Measurements from ENCODE around the gene ZNF639. TPM values are rescaled to one million over a fixed set of nuclear protein-coding genes. Genes with fewer than 3 reads are reported as not detected.

ZNF639 gene
- total RNA-seq, 1 donor from 2014 or later: 51.6 TPM

GRCh38 chr3:179321668-179322285 lies 1.1 kb upstream of the ZNF639 start:
- DNase-seq (ENCODE audit: low read depth) (peak; percentile 38), FAIRE-seq (no peak)
- peaks cover 2% of the 10 kb centered on the region for H3K36me3 ChIP-seq (ENCODE audit: control insufficient read depth, insufficient read depth, low read length)
- peak; percentile 42 for TF ChIP-seq CTCF (IDR thresholded peaks at IDR 0.05; ENCODE audit: insufficient read depth, low read length, severe bottlenecking)
- H3K27me3 ChIP-seq (ENCODE audit: control insufficient read depth, insufficient read depth, low read length): no peaks in the 10 kb centered on the region
- no peak overlapping the region for H3K4me3 ChIP-seq (ENCODE audit: low read depth, low read length)

- no peaks in the 10 kb centered on the region for H3K27me3 ChIP-seq (ENCODE audit: control insufficient read depth, insufficient read depth, low read length)
- TF ChIP-seq CTCF (IDR thresholded peaks at IDR 0.05; ENCODE audit: insufficient read depth, low read length, severe bottlenecking): no peak
- FAIRE-seq (no peak), DNase-seq (ENCODE audit: low read depth) (peak; percentile 41)
- peak overlapping the region; percentile 81 for H3K4me3 ChIP-seq (ENCODE audit: low read depth, low read length)
- H3K36me3 ChIP-seq (ENCODE audit: control insufficient read depth, insufficient read depth, low read length): peaks cover 2% of the 10 kb centered on the region
Measured at GRCh38 chr3:179323197-179324110, 623 bp downstream of the ZNF639 start.

GRCh38 chr3:179324270-179324754 lies 1.5 kb downstream of the ZNF639 start:
- Histone ChIP-seq H3K4me3 (ENCODE audit: low read depth, low read length) (peak overlapping the region; percentile 81), H3K27me3 (ENCODE audit: control insufficient read depth, insufficient read depth, low read length) (no peaks in the 10 kb centered on the region), H3K36me3 (ENCODE audit: control insufficient read depth, insufficient read depth, low read length) (peaks cover 7% of the 10 kb centered on the region)
- DNase-seq (ENCODE audit: low read depth) (peak; percentile 56), FAIRE-seq (no peak)
- no peak for TF ChIP-seq CTCF (IDR thresholded peaks at IDR 0.05; ENCODE audit: insufficient read depth, low read length, severe bottlenecking)

- FAIRE-seq (no peak), DNase-seq (ENCODE audit: low read depth) (no peak)
- no peak for TF ChIP-seq CTCF (IDR thresholded peaks at IDR 0.05; ENCODE audit: insufficient read depth, low read length, severe bottlenecking)
- Histone ChIP-seq H3K4me3 (ENCODE audit: low read depth, low read length) (no peak overlapping the region), H3K36me3 (ENCODE audit: control insufficient read depth, insufficient read depth, low read length) (peaks cover 10% of the 10 kb centered on the region), H3K27me3 (ENCODE audit: control insufficient read depth, insufficient read depth, low read length) (no peaks in the 10 kb centered on the region)
Measured at GRCh38 chr3:179330438-179330837, 7.6 kb downstream of the ZNF639 start.

- no peak overlapping the region for H3K4me3 ChIP-seq (ENCODE audit: low read depth, low read length)
- DNase-seq (ENCODE audit: low read depth) (no peak), FAIRE-seq (no peak)
- peaks cover 10% of the 10 kb centered on the region for H3K36me3 ChIP-seq (ENCODE audit: control insufficient read depth, insufficient read depth, low read length)
- no peak for TF ChIP-seq CTCF (IDR thresholded peaks at IDR 0.05; ENCODE audit: insufficient read depth, low read length, severe bottlenecking)
- no peaks in the 10 kb centered on the region for H3K27me3 ChIP-seq (ENCODE audit: control insufficient read depth, insufficient read depth, low read length)
Measured at GRCh38 chr3:179332240-179332639, 9.4 kb downstream of the ZNF639 start.

Data from bronchial epithelial cell (primary cell).